Measurements from ENCODE around the gene SPATA17. TPM values are rescaled to one million over a fixed set of nuclear protein-coding genes. Genes with fewer than 3 reads are reported as not detected.

SPATA17 gene
- total and polyA plus RNA-seq, 2 experiments from 2014 or later: 0.43 to 1.3 TPM

DNA sequence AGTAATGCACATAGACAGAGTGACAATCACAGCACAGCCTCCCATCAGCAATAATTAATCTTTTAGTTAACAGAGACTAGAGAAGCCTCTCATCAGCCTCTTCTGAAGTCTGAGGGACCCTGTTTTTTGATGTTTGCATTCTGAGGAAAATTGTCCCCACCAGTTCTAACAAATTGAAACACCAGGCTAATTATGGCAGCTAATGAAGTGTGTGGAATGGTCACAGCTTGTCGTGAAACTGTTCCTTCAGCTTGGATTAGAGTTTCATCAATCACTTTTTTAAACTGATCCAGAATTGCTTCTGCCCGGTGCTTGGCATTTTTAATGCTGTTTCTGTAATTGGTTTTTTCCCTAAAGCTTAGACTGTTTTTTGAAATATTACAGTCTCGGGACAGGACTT lies 208.0 kb downstream of the SPATA17 start:
- no peaks in the 10 kb centered on the region for H3F3A ChIP-seq (ENCODE audit: insufficient read depth)
- WGBS, 2 experiments (ENCODE audit: low coverage in 1 of 2, low lambda C conversion rate in 2 of 2, missing lambda C conversion rate in 2 of 2): 10 to 14% methylated on average over 3 of the region's 3 CpGs
- no peaks in the 10 kb centered on the region for H3K9me3 ChIP-seq (ENCODE audit: low read depth)
- no peaks in the 10 kb centered on the region for H3K4me1 ChIP-seq (ENCODE audit: insufficient read depth)
- no peak overlapping the region for H3K4me3 ChIP-seq
- H3K9me2 ChIP-seq (ENCODE audit: insufficient read depth): no peaks in the 10 kb centered on the region
- no peak overlapping the region for H3K4me2 ChIP-seq (ENCODE audit: unreplicated experiment)
- H2AFZ ChIP-seq: no peak overlapping the region
- H3K27ac ChIP-seq: no peak overlapping the region
- no peaks in the 10 kb centered on the region for H3K79me2 ChIP-seq (ENCODE audit: insufficient read depth)
- no peak overlapping the region for H3K9ac ChIP-seq
- in situ Hi-C loops (cut with MboI): no loop called here
- H3K36me3 ChIP-seq (ENCODE audit: low read depth): no peaks in the 10 kb centered on the region
- TF ChIP-seq EZH2phosphoT487 (IDR thresholded peaks at IDR 0.05; ENCODE audit: insufficient read depth, low read depth) (no peak), EZH2 (IDR thresholded peaks at IDR 0.05; ENCODE audit: insufficient read depth, poor library complexity, severe bottlenecking) (no peak)
- H3K27me3 ChIP-seq (replicated peaks; ENCODE audit: insufficient read depth): no peaks in the 10 kb centered on the region
- DNase-seq: no peak
- no peaks in the 10 kb centered on the region for H4K20me1 ChIP-seq (ENCODE audit: insufficient read depth)

DNA sequence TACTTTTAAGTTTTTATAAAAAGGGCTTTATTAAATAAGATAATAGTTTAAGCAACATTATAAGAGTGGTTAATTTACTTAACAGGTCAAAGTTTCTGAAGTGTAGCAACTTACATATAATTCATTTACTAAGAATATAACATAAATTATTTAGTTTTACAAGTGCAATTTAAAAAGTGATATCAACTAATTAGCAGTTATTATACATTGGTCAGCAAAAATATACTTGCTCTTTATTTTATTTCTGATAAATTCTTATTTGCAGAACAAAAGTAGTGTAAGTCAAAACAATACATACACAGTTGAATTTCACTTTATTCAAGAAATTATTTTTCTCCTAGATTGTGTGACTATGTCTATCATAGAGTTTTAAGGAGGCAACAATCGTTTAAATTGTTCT lies 215.6 kb downstream of the SPATA17 start:
- H3F3A ChIP-seq (ENCODE audit: insufficient read depth): no peaks in the 10 kb centered on the region
- H3K4me1 ChIP-seq (ENCODE audit: insufficient read depth): no peaks in the 10 kb centered on the region
- no peaks in the 10 kb centered on the region for H3K36me3 ChIP-seq (ENCODE audit: low read depth)
- no peaks in the 10 kb centered on the region for H3K9me2 ChIP-seq (ENCODE audit: insufficient read depth)
- no peaks in the 10 kb centered on the region for H3K27me3 ChIP-seq (replicated peaks; ENCODE audit: insufficient read depth)
- WGBS, 2 experiments (ENCODE audit: low coverage in 1 of 2, low lambda C conversion rate in 2 of 2, missing lambda C conversion rate in 2 of 2): 0% methylated on average over 1 of the region's 1 CpG
- in situ Hi-C loops (cut with MboI): no loop called here
- no peaks in the 10 kb centered on the region for H4K20me1 ChIP-seq (ENCODE audit: insufficient read depth)
- H3K4me2 ChIP-seq (ENCODE audit: unreplicated experiment): no peak overlapping the region
- H3K9ac ChIP-seq: no peak overlapping the region
- TF ChIP-seq EZH2phosphoT487 (IDR thresholded peaks at IDR 0.05; ENCODE audit: insufficient read depth, low read depth) (no peak), EZH2 (IDR thresholded peaks at IDR 0.05; ENCODE audit: insufficient read depth, poor library complexity, severe bottlenecking) (no peak)
- no peak overlapping the region for H3K27ac ChIP-seq
- no peaks in the 10 kb centered on the region for H3K79me2 ChIP-seq (ENCODE audit: insufficient read depth)
- H3K4me3 ChIP-seq: no peak overlapping the region
- no peak for DNase-seq
- H2AFZ ChIP-seq: no peak overlapping the region
- H3K9me3 ChIP-seq (ENCODE audit: low read depth): no peaks in the 10 kb centered on the region

DNA sequence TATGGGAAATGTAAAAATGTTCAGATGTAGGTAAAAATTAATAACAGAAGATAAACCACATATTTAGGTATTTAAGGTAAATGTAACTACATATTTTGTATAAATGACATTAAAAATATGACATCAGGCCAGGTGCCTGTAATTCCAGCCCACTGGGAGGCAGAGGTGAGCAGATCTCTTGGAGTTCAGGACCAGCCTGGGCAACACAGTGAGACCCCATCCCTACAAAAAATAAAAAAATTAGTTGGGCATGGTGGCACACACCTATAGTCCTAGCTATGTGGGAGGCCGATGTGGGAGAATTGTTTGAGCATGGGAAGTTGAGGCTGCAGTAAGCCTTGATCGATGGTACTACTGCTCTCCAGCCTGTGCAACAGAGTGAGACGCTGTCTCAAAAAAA lies 216.5 kb downstream of the SPATA17 start:
- Histone ChIP-seq H3K9me3 (ENCODE audit: low read depth) (no peaks in the 10 kb centered on the region), H2AFZ (no peak overlapping the region), H4K20me1 (ENCODE audit: insufficient read depth) (no peaks in the 10 kb centered on the region), H3K9ac (no peak overlapping the region), H3K9me2 (ENCODE audit: insufficient read depth) (no peaks in the 10 kb centered on the region), H3K36me3 (ENCODE audit: low read depth) (no peaks in the 10 kb centered on the region), H3K4me1 (ENCODE audit: insufficient read depth) (no peaks in the 10 kb centered on the region), H3K4me2 (ENCODE audit: unreplicated experiment) (no peak overlapping the region), H3F3A (ENCODE audit: insufficient read depth) (no peaks in the 10 kb centered on the region), H3K79me2 (ENCODE audit: insufficient read depth) (no peaks in the 10 kb centered on the region), H3K4me3 (no peak overlapping the region), H3K27me3 (replicated peaks; ENCODE audit: insufficient read depth) (no peaks in the 10 kb centered on the region), H3K27ac (no peak overlapping the region)
- in situ Hi-C loops (cut with MboI): no loop called here
- TF ChIP-seq EZH2 (IDR thresholded peaks at IDR 0.05; ENCODE audit: insufficient read depth, poor library complexity, severe bottlenecking) (no peak), EZH2phosphoT487 (IDR thresholded peaks at IDR 0.05; ENCODE audit: insufficient read depth, low read depth) (no peak)
- no peak for DNase-seq
- 41 to 44% methylated on average over 3 of the region's 3 CpGs for whole genome bisulfite sequencing, 2 experiments (ENCODE audit: low coverage in 1 of 2, low lambda C conversion rate in 2 of 2, missing lambda C conversion rate in 2 of 2)

DNA sequence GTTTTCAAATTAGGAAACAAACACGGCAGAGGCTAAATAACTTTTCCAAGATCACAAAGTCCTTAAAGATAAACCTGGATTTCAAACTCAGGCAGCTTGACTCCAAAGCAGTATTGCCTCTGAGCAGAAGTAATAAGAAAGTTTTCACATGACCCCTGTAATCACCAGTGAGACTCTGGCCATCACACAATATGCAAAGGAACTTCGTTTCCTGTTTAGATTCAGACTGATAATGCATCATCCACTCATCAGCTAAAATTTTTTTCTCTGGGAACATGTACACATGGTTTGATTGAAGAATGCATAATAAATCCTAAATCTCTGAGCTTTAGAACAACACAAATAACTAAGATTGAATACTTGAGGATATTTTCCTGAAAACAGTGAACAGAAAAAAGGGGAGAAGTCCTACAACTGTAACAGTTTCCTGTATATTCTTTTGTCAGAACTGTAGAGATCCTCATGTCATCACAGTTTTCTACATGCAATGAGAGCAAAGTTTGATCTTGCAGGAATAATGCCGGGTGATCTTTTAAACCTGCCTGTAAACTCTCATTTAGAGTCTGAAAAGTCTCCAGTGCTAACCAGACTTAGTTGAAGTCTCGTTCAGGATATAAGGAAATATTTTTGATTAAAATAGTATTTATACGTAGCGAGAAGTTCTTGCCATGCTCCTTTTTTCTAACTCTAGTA lies 225.3 kb downstream of the SPATA17 start:
- H4K20me1 ChIP-seq (ENCODE audit: insufficient read depth): no peaks in the 10 kb centered on the region
- H3K9ac ChIP-seq: no peak overlapping the region
- H3K79me2 ChIP-seq (ENCODE audit: insufficient read depth): no peaks in the 10 kb centered on the region
- no peaks in the 10 kb centered on the region for H3K9me3 ChIP-seq (ENCODE audit: low read depth)
- H3K4me3 ChIP-seq: no peak overlapping the region
- H3K4me1 ChIP-seq (ENCODE audit: insufficient read depth): no peaks in the 10 kb centered on the region
- no peak overlapping the region for H3K27ac ChIP-seq
- WGBS, 2 experiments (ENCODE audit: low coverage in 1 of 2, low lambda C conversion rate in 2 of 2, missing lambda C conversion rate in 2 of 2): 30 to 40% methylated on average over 6 of the region's 6 CpGs
- H3K9me2 ChIP-seq (ENCODE audit: insufficient read depth): no peaks in the 10 kb centered on the region
- H3K36me3 ChIP-seq (ENCODE audit: low read depth): no peaks in the 10 kb centered on the region
- TF ChIP-seq EZH2phosphoT487 (IDR thresholded peaks at IDR 0.05; ENCODE audit: insufficient read depth, low read depth): no peak
- no peak for TF ChIP-seq EZH2 (IDR thresholded peaks at IDR 0.05; ENCODE audit: insufficient read depth, poor library complexity, severe bottlenecking)
- in situ Hi-C loops (cut with MboI): no loop called here
- no peak for DNase-seq
- H3F3A ChIP-seq (ENCODE audit: insufficient read depth): no peaks in the 10 kb centered on the region
- H3K4me2 ChIP-seq (ENCODE audit: unreplicated experiment): no peak overlapping the region
- no peaks in the 10 kb centered on the region for H3K27me3 ChIP-seq (replicated peaks; ENCODE audit: insufficient read depth)
- no peak overlapping the region for H2AFZ ChIP-seq
